ENCODE measurements around the gene ISLR. TPM values are rescaled to one million over a fixed set of nuclear protein-coding genes. Genes with fewer than 3 reads are reported as not detected.

Gene ISLR
- total and polyA plus RNA-seq, 8 donors: 3.5 to 44.6 (median 12.0) TPM

DNA sequence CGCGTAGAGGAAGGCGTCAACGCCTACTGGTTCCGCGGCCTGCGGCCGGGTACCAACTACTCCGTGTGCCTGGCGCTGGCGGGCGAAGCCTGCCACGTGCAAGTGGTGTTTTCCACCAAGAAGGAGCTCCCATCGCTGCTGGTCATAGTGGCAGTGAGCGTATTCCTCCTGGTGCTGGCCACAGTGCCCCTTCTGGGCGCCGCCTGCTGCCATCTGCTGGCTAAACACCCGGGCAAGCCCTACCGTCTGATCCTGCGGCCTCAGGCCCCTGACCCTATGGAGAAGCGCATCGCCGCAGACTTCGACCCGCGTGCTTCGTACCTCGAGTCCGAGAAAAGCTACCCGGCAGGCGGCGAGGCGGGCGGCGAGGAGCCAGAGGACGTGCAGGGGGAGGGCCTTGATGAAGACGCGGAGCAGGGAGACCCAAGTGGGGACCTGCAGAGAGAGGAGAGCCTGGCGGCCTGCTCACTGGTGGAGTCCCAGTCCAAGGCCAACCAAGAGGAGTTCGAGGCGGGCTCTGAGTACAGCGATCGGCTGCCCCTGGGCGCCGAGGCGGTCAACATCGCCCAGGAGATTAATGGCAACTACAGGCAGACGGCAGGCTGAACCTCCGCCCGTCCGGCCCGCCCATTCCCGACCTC lies 39.0 kb upstream of the ISLR start:
- Histone ChIP-seq H3K27me3 (peaks cover 49 to 100% (median 97%) of the 10 kb centered on the region in 3 donors), H3K4me1 (peaks cover 32 to 71% (median 52%) of the 10 kb centered on the region in 4 donors), H3K9me3 (peaks cover 0 to 15% (median 3%) of the 10 kb centered on the region in 4 donors), H3K4me3 (peak overlapping the region in 1 of 4 donors; percentile 1), H3K27ac (no peak overlapping the region), H3K36me3 (no peaks in the 10 kb centered on the region)
- 9 to 28% (median 11%) methylated on average over 22 to 53 of the region's 53 CpGs for WGBS, 5 donors
- TF ChIP-seq, protein P1, sequence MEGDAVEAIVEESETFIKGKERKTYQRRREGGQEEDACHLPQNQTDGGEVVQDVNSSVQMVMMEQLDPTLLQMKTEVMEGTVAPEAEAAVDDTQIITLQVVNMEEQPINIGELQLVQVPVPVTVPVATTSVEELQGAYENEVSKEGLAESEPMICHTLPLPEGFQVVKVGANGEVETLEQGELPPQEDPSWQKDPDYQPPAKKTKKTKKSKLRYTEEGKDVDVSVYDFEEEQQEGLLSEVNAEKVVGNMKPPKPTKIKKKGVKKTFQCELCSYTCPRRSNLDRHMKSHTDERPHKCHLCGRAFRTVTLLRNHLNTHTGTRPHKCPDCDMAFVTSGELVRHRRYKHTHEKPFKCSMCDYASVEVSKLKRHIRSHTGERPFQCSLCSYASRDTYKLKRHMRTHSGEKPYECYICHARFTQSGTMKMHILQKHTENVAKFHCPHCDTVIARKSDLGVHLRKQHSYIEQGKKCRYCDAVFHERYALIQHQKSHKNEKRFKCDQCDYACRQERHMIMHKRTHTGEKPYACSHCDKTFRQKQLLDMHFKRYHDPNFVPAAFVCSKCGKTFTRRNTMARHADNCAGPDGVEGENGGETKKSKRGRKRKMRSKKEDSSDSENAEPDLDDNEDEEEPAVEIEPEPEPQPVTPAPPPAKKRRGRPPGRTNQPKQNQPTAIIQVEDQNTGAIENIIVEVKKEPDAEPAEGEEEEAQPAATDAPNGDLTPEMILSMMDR (IDR thresholded peaks at IDR 0.05): peak in 2 of 7 experiments; percentile 15 to 33
- no peak for TF ChIP-seq POLR2A (IDR thresholded peaks at IDR 0.05)
- DNase-seq: peak; percentile 53 to 77
- intact Hi-C loops (cut with DNase I; ENCODE audit: low total_unique reads): no loop called here

DNA sequence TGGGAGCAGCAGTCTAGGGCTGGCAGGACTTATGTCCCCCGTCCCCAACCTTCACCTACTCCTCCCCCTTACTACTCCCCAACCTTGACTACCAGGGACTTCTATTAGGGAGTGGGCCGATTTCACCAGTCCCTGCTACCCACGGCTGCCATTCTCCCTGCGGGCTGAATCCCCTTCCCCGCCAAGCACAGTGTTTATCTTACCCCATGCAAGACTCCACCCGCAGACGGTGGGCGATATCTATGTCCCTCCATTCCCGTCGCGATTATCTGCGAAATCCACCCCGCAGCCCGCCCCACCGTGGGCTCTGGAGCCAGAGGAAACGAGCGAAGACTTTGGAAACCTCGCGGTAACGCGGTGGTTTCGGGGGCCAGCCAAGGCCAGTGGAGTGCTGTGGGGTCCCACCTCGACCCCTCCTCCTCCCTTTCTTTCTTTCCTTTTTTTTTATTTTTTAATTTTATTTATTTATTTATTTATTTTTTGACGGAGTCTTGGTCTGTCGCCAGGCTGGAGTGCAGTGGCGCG lies 38.4 kb upstream of the ISLR start:
- no peak for DNase-seq
- peaks cover 43 to 100% (median 91%) of the 10 kb centered on the region in 3 donors for H3K27me3 ChIP-seq
- no peak overlapping the region for H3K4me3 ChIP-seq
- no peaks in the 10 kb centered on the region for H3K36me3 ChIP-seq
- peaks cover 0 to 15% (median 3%) of the 10 kb centered on the region in 4 donors for H3K9me3 ChIP-seq
- intact Hi-C loops (cut with DNase I; ENCODE audit: low total_unique reads): no loop called here
- H3K4me1 ChIP-seq: peaks cover 27 to 65% (median 46%) of the 10 kb centered on the region in 4 donors
- 12 to 38% (median 19%) methylated on average over 27 of the region's 27 CpGs for WGBS, 5 donors
- no peak for TF ChIP-seq POLR2AphosphoS5 (IDR thresholded peaks at IDR 0.05)
- TF ChIP-seq POLR2A (IDR thresholded peaks at IDR 0.05): no peak
- TF ChIP-seq, protein P1 (IDR thresholded peaks at IDR 0.05): no peak
- TF ChIP-seq EP300 (IDR thresholded peaks at IDR 0.05): no peak
- peak overlapping the region in 1 of 5 donors; percentile 60 for H3K27ac ChIP-seq

DNA sequence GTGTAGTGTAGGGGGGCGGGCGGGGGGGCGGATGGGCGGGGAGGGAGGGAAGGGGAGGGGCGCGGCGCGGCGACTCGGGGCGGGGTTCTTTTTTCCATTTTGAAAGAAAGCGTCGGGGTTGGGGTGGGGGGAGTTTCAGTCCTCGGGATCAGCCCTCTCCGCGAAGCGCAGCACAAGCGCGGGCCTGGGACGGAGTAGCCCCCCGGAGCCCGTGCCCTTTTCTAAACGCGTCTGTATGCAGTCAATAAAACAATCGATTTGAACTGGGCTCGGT lies 37.0 kb upstream of the ISLR start:
- peaks cover 0 to 15% (median 3%) of the 10 kb centered on the region in 4 donors for H3K9me3 ChIP-seq
- no peak for TF ChIP-seq EP300 (IDR thresholded peaks at IDR 0.05)
- peaks cover 27 to 56% (median 40%) of the 10 kb centered on the region in 4 donors for H3K4me1 ChIP-seq
- intact Hi-C loops (cut with DNase I; ENCODE audit: low total_unique reads): no loop called here
- H3K4me3 ChIP-seq: peak overlapping the region; percentile 42 to 56 (median 45)
- peak overlapping the region in 4 of 5 donors; percentile 38 to 78 (median 58) for H3K27ac ChIP-seq
- peaks cover 29 to 91% (median 78%) of the 10 kb centered on the region in 3 donors for H3K27me3 ChIP-seq
- no peak for DNase-seq
- 0 to 6% (median 4%) methylated on average over 12 to 24 of the region's 26 CpGs for WGBS, 5 donors
- H3K36me3 ChIP-seq: no peaks in the 10 kb centered on the region

DNA sequence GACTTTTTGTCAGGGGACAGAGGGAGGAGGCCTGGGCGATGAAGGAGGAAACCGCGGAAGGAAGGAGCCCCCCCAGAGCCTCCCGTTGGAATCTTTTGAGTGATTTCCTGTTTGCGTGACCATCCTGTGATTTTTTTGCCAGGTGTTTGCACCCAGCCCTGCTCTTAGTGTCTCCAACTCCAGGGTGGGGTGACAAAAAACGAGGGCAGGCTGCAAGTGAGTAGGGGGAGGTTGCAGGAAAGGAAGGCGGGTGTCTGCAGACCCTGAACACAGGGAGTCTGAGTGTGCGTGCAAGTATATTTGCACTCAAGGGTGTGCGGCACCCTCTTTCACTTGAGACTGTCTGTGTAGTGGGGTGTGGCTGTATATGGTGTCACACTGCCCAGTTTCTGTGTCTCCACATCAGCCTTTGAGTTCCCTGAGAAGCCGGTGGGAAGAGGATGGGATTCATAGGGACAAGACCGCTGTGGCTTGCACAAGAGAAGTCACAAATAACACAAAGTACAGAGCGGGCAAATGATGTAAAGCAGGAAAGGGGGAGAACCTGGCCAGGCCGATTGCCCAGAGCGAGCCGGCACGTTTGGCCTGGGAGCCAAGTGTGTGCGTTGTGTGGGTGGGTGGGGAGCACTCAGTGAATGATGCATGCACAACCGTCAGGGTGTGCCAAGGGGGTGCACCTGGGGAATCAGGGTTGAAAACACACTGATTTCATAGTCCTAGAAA lies 36.5 kb upstream of the ISLR start:
- Histone ChIP-seq H3K27me3 (peaks cover 25 to 86% (median 73%) of the 10 kb centered on the region in 3 donors), H3K9me3 (peaks cover 0 to 15% (median 3%) of the 10 kb centered on the region in 4 donors), H3K4me3 (peak overlapping the region; percentile 42 to 56 (median 45)), H3K27ac (peak overlapping the region in 4 of 5 donors; percentile 38 to 78 (median 58)), H3K4me1 (peaks cover 27 to 51% (median 40%) of the 10 kb centered on the region in 4 donors), H3K36me3 (no peaks in the 10 kb centered on the region)
- WGBS, 5 donors: 15 to 23% (median 20%) methylated on average over 18 of the region's 18 CpGs
- peak in 1 of 2 donors; percentile 51 for DNase-seq
- intact Hi-C loops (cut with DNase I; ENCODE audit: low total_unique reads): no loop called here
- TF ChIP-seq, protein P1 (IDR thresholded peaks at IDR 0.05): no peak
- TF ChIP-seq POLR2A (IDR thresholded peaks at IDR 0.05): no peak
- TF ChIP-seq POLR2AphosphoS5 (IDR thresholded peaks at IDR 0.05): no peak
- no peak for TF ChIP-seq EP300 (IDR thresholded peaks at IDR 0.05)
